ENCODE results near the gene CCDC28A.

The CCDC28A gene

DNA sequence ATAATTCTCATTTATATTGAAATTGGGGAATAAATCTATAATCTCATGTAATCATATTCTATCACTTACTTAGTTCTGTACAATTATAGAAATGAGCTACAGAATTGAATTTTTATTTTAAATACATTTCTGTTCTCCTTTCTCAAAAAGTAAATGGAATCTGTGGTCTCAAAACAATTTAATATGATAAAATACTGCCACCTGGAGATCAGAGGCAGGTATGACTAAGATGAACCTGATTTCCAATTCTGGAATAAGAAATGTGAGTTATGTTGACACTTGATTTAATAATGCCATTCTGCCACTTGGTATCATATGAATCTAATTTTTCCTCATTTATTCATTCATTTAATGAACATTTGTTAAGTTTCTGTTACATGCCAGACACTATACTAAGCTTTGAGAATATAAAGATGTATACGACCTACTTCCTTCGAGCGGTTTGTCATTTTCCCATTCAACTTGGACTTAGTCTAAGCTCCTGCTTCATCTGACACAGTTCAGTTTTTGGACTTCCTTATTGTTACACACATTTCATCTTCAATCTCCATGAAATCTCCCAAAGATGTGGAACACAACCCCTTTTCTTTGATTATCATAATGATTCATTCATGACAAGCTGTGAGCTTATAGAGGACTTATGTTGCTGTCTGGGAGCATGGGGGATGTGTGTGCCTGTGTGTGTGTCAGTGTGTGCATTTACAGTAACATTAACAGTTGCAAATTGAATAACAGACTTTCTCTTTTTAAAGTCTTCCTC is 7.5 kb upstream of the CCDC28A start:
- TF ChIP-seq, protein P1, sequence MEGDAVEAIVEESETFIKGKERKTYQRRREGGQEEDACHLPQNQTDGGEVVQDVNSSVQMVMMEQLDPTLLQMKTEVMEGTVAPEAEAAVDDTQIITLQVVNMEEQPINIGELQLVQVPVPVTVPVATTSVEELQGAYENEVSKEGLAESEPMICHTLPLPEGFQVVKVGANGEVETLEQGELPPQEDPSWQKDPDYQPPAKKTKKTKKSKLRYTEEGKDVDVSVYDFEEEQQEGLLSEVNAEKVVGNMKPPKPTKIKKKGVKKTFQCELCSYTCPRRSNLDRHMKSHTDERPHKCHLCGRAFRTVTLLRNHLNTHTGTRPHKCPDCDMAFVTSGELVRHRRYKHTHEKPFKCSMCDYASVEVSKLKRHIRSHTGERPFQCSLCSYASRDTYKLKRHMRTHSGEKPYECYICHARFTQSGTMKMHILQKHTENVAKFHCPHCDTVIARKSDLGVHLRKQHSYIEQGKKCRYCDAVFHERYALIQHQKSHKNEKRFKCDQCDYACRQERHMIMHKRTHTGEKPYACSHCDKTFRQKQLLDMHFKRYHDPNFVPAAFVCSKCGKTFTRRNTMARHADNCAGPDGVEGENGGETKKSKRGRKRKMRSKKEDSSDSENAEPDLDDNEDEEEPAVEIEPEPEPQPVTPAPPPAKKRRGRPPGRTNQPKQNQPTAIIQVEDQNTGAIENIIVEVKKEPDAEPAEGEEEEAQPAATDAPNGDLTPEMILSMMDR (IDR thresholded peaks at IDR 0.05): no peak
- H3K27ac ChIP-seq: no peak overlapping the region
- no peaks in the 10 kb centered on the region for H3K4me1 ChIP-seq (ENCODE audit: control insufficient read depth in 1 of 2, insufficient read depth in 1 of 2, low read depth in 1 of 2, low read length in 1 of 2)
- no peak overlapping the region for H3K4me3 ChIP-seq (ENCODE audit: low read depth in 1 of 2, low read length in 1 of 2)
- H3K36me3 ChIP-seq: no peaks in the 10 kb centered on the region
- H3K27me3 ChIP-seq: no peaks in the 10 kb centered on the region
- no peaks in the 10 kb centered on the region for H3K9me3 ChIP-seq

DNA sequence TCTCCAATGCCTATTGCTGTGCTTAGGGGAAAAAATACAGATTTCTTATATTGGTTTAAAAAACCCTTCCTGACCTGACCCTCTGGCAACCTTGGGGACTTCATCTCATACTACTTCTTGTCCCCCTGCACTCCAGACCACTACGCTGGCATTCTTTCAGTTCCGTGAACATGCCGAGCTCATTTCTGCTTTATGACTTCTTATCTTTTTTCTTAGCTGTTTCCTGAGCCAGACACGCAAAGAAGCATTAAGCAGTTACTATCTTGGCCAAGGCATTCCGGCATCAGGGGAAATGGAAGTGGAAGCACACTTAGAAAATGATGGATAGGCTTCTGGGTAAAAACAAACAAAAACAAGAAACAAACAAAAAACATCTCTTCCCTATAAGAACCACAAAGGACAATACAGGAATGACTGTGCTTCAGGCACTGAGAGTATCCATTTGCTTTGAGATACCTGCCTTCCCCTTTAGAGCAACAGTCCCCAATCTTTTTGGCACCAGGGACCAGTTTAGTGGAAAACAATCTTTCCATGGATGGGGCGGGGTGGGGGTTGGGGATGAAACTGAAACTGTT is 4.4 kb upstream of the CCDC28A start:
- Histone ChIP-seq H3K4me1 (ENCODE audit: control insufficient read depth in 1 of 2, insufficient read depth in 1 of 2, low read depth in 1 of 2, low read length in 1 of 2) (peaks cover 8 to 12% of the 10 kb centered on the region in 2 experiments), H3K27ac (no peak overlapping the region), H3K36me3 (no peaks in the 10 kb centered on the region), H3K9me3 (no peaks in the 10 kb centered on the region), H3K27me3 (no peaks in the 10 kb centered on the region), H3K4me3 (ENCODE audit: low read depth in 1 of 2, low read length in 1 of 2) (no peak overlapping the region)
- TF ChIP-seq, protein P1 (IDR thresholded peaks at IDR 0.05): no peak

DNA sequence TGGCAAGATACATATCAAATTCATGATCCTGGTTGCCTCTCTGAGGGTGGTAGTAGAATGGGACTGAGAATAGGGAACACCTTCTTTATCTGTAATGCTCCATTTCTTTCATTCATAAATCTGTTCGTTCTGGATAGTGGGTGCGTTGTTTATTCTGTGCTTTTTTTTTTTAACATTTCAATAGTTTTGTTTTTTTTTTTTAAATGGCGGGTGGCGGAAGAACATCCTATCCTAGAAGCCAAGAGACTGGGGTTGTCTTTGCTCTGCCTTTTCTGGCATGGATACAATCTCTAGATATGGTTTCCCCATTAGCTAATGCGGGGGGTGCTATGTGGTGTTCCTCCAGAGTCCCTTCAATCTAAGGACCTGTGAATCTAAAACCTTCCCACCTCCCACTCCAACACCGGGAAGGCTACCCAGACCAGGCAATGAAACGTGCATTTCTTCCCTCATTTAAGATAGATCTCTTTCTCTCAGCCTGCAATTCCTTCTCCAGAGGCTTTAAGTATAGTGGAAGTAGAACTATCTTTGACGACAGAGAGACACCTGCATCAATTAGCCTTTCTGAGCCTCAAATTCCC is 883 bp upstream of the CCDC28A start:
- Histone ChIP-seq H3K4me3 (ENCODE audit: low read depth in 1 of 2, low read length in 1 of 2) (peak overlapping the region; percentile 69 to 84), H3K27ac (peak overlapping the region; percentile 99)
- TF ChIP-seq, protein P1 (IDR thresholded peaks at IDR 0.05): no peak

DNA sequence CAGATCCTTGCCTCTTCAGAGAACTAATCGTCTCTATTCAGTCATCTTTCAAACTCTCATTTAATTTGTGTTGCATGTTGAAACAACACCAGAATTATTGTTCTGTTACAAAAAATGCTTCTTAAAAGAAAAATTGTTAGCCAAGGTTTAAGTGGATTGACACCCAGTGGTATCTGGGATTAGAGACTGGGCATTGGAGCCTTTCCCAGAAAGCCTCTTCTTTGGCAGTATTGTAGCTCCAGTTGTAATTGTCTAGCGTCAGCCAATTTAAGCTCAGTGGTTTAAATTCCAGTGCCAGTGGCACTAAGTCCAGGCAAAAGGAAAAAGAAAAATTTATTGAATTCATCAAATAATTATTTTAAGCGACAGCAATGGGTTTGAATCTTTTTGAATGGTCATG is 801 bp downstream of the CCDC28A start:
- Histone ChIP-seq H3K27me3 (no peaks in the 10 kb centered on the region), H3K9me3 (no peaks in the 10 kb centered on the region), H3K36me3 (peaks cover 7% of the 10 kb centered on the region), H3K4me3 (ENCODE audit: low read depth in 1 of 2, low read length in 1 of 2) (peak overlapping the region; percentile 69 to 84), H3K27ac (peak overlapping the region; percentile 99), H3K4me1 (ENCODE audit: control insufficient read depth in 1 of 2, insufficient read depth in 1 of 2, low read depth in 1 of 2, low read length in 1 of 2) (peaks cover 13 to 16% of the 10 kb centered on the region in 2 experiments)
- TF ChIP-seq, protein P1 (IDR thresholded peaks at IDR 0.05): no peak

More for the DNA sequence above, 883 bp upstream of the CCDC28A start:
- no peaks in the 10 kb centered on the region for H3K9me3 ChIP-seq
- peaks cover 13 to 16% of the 10 kb centered on the region in 2 experiments for H3K4me1 ChIP-seq (ENCODE audit: control insufficient read depth in 1 of 2, insufficient read depth in 1 of 2, low read depth in 1 of 2, low read length in 1 of 2)
- H3K36me3 ChIP-seq: peaks cover 7% of the 10 kb centered on the region
- H3K27me3 ChIP-seq: no peaks in the 10 kb centered on the region

DNA sequence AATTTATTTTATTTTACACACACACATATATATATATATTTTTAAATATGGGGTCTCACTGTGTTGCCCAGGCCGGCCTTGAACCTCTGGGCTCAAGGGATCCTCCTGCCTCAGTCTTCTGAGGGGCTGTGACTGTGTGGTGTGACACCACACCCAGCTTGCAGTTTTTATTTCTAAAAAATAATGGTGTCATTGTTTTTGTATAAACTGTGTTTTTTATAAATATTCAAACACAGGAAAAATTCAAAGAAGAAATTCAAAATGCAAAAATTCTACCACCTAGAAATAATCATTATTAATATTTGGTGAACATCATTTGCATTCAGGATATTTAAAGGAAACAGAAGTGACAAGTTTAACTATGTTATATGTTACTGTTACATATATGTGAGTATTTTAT is 3.1 kb downstream of the CCDC28A start:
- Histone ChIP-seq H3K27me3 (no peaks in the 10 kb centered on the region), H3K4me1 (ENCODE audit: control insufficient read depth in 1 of 2, insufficient read depth in 1 of 2, low read depth in 1 of 2, low read length in 1 of 2) (peaks cover 13 to 16% of the 10 kb centered on the region in 2 experiments), H3K27ac (no peak overlapping the region), H3K9me3 (no peaks in the 10 kb centered on the region), H3K4me3 (ENCODE audit: low read depth in 1 of 2, low read length in 1 of 2) (no peak overlapping the region), H3K36me3 (peaks cover 18% of the 10 kb centered on the region)
- TF ChIP-seq, protein P1 (IDR thresholded peaks at IDR 0.05): no peak
